ENCODE results near the gene USP53. TPM values are rescaled to one million over a fixed set of nuclear protein-coding genes. Genes with fewer than 3 reads are reported as not detected.

Gene USP53
- total and polyA plus RNA-seq, 5 donors from 2014 or later: 8.0 to 17.3 (median 12.0) TPM

DNA sequence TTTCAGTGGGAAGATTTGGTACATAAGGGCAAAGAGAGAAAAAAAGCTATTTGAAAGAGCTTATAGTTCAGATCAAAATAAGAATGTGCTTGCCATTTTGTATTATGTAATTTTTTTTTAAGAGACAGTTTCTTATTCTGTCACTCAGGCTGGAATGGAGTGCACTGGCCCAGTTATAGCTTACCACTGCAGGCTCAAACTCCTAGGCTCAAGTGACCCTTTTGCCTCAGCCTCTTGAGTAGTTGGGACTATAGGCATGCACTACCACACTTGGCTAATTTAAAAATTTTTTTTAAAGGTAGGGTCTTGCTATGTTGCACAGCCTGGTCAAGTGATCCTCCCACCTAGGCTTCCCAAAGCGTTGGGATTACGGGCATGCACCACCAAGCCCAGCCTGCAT is 22.2 kb upstream of the USP53 start:
- DNase-seq: no peak
- Mint-ChIP-seq H3K9me3 (peaks cover 0 to 1% (median 0%) of the 10 kb centered on the region in 7 donors), H3K4me3 (no peak overlapping the region), H3K27me3 (peaks cover 3% of the 10 kb centered on the region), H3K36me3 (peaks cover 16% of the 10 kb centered on the region), H3K27ac (no peak overlapping the region), H3K4me1 (no peaks in the 10 kb centered on the region)
- H3K9me3 ChIP-seq (ENCODE audit: control insufficient read depth in 2 of 2, low read length in 2 of 2): no peaks in the 10 kb centered on the region
- no peak overlapping the region for H3K27ac ChIP-seq (ENCODE audit: insufficient read depth, low read length, poor library complexity, severe bottlenecking)
- no peaks in the 10 kb centered on the region for H3K27me3 ChIP-seq (ENCODE audit: control insufficient read depth, insufficient read depth, low read length)
- no peak for ATAC-seq (ENCODE audit: low read depth in 2 of 2)
- no peaks in the 10 kb centered on the region for H3K36me3 ChIP-seq (ENCODE audit: control insufficient read depth, insufficient read depth, low read length)
- no peaks in the 10 kb centered on the region for H3K4me1 ChIP-seq (ENCODE audit: control insufficient read depth, insufficient read depth, low read length, poor library complexity, severe bottlenecking)
- no peak overlapping the region for H3K4me3 ChIP-seq (ENCODE audit: low read depth, low read length)

DNA sequence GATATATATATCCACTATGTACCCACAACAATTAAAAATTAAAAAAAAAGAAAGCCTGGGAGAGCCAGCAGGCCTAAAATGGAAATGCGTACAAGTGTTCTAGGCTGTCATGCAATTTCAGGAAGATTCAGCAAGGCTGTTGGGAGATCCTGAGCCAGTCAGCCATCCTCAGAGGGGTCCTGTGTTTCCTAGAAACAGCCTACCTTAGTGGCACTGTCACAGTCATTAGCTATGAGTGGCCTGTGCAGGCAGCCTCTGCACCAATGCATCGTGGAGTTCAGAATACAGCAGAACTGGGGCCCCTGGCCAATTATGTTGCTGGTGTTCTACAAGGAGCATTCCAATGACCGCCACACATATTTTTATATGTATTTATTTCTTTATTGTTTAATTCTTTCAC is 21.0 kb upstream of the USP53 start:
- Histone ChIP-seq H3K36me3 (ENCODE audit: control insufficient read depth, insufficient read depth, low read length) (no peaks in the 10 kb centered on the region), H3K27ac (ENCODE audit: insufficient read depth, low read length, poor library complexity, severe bottlenecking) (no peak overlapping the region), H3K9me3 (ENCODE audit: control insufficient read depth in 2 of 2, low read length in 2 of 2) (no peaks in the 10 kb centered on the region), H3K27me3 (ENCODE audit: control insufficient read depth, insufficient read depth, low read length) (no peaks in the 10 kb centered on the region), H3K4me1 (ENCODE audit: control insufficient read depth, insufficient read depth, low read length, poor library complexity, severe bottlenecking) (no peaks in the 10 kb centered on the region), H3K4me3 (ENCODE audit: low read depth, low read length) (no peak overlapping the region)
- DNase-seq: no peak
- no peak for ATAC-seq (ENCODE audit: low read depth in 2 of 2)
- Mint-ChIP-seq H3K4me3 (no peak overlapping the region), H3K27me3 (no peaks in the 10 kb centered on the region), H3K36me3 (peaks cover 17% of the 10 kb centered on the region), H3K4me1 (peaks cover 0 to 1% (median under 1%) of the 10 kb centered on the region in 4 donors), H3K27ac (no peak overlapping the region), H3K9me3 (peaks cover 0 to 1% (median 0%) of the 10 kb centered on the region in 7 donors)

DNA sequence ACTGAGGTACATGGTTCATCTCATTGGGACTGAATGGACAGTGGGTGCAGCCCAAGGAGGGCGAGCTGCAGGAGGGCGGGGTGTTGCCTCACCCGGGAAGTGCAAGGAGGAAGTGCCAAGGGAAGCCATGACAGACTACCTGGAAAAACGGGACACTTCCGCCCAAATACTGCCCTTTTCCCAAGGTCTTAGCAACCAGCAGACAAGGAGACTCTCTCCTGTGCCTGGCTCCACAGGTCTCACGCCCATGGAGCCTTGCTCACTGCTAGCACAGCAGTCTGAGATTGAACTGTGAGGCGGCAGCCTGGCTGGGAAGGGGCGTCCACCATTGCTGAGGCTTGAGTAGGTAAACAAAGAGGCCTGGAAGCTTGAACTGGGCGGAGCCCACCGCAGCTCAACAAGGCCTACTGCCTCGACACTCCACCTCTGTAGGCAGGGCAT is 14.7 kb upstream of the USP53 start:
- H3K4me3 ChIP-seq (ENCODE audit: low read depth, low read length): no peak overlapping the region
- H3K27me3 ChIP-seq (ENCODE audit: control insufficient read depth, insufficient read depth, low read length): no peaks in the 10 kb centered on the region
- H3K36me3 ChIP-seq (ENCODE audit: control insufficient read depth, insufficient read depth, low read length): no peaks in the 10 kb centered on the region
- Mint-ChIP-seq H3K4me1 (peaks cover 0 to 12% (median 3%) of the 10 kb centered on the region in 4 donors), H3K9me3 (peaks cover 0 to 2% (median 0%) of the 10 kb centered on the region in 7 donors), H3K27me3 (peaks cover 9% of the 10 kb centered on the region), H3K27ac (no peak overlapping the region), H3K4me3 (no peak overlapping the region), H3K36me3 (peaks cover 22% of the 10 kb centered on the region)
- DNase-seq (no peak), ATAC-seq (ENCODE audit: low read depth in 2 of 2) (no peak)
- no peaks in the 10 kb centered on the region for H3K9me3 ChIP-seq (ENCODE audit: control insufficient read depth in 2 of 2, low read length in 2 of 2)
- H3K27ac ChIP-seq (ENCODE audit: insufficient read depth, low read length, poor library complexity, severe bottlenecking): no peak overlapping the region
- no peaks in the 10 kb centered on the region for H3K4me1 ChIP-seq (ENCODE audit: control insufficient read depth, insufficient read depth, low read length, poor library complexity, severe bottlenecking)

DNA sequence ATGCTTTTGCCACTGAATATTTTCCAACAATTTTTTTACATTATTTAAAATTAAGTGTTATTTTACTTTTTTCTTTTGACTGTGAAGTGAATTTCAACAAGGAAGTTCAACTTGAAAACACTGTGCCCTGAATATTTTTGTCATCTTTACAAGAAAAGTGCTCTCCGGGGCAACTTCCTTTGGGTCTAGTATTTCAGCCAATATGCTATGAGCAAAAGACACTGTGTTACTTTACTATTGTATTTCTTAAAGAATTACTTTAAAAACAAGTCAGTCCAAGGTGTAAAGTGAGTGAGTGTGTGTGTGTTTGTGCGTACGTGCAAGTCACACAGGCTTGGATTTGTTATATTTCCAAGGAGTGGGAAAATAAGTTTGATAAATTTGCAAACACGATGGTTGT is 7.6 kb upstream of the USP53 start:
- DNase-seq: peak in 1 of 3 donors; percentile 22
- Mint-ChIP-seq H3K27ac (no peak overlapping the region), H3K27me3 (peaks cover 19% of the 10 kb centered on the region), H3K4me3 (no peak overlapping the region), H3K4me1 (peaks cover 0 to 10% (median 7%) of the 10 kb centered on the region in 4 donors), H3K9me3 (peaks cover 0 to 2% (median 0%) of the 10 kb centered on the region in 7 donors), H3K36me3 (no peaks in the 10 kb centered on the region)
- no peaks in the 10 kb centered on the region for H3K4me1 ChIP-seq (ENCODE audit: control insufficient read depth, insufficient read depth, low read length, poor library complexity, severe bottlenecking)
- no peak overlapping the region for H3K4me3 ChIP-seq (ENCODE audit: low read depth, low read length)
- H3K27me3 ChIP-seq (ENCODE audit: control insufficient read depth, insufficient read depth, low read length): peaks cover 3% of the 10 kb centered on the region
- no peaks in the 10 kb centered on the region for H3K36me3 ChIP-seq (ENCODE audit: control insufficient read depth, insufficient read depth, low read length)
- H3K27ac ChIP-seq (ENCODE audit: insufficient read depth, low read length, poor library complexity, severe bottlenecking): no peak overlapping the region
- H3K9me3 ChIP-seq (ENCODE audit: control insufficient read depth in 2 of 2, low read length in 2 of 2): no peaks in the 10 kb centered on the region
- ATAC-seq (ENCODE audit: low read depth in 2 of 2): no peak

DNA sequence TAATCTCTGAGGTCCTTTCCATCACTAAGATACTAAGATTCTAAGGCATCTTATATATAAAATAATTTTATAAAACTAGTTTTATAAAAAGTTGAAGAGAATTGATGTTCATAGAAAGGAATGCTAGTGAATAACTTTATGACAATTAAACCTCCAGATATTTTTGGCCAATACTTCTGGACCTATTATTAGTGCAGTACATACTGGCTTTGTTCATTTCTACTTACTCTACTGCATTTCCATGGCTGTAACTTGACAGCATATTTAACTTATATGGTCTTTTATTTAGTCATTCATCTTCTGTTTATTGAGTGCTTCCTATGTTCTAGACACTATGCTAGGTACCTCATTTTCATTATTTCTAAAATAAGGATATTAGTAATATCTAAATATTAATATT is 6.8 kb upstream of the USP53 start:
- ATAC-seq (ENCODE audit: low read depth in 2 of 2): no peak
- H3K27ac ChIP-seq (ENCODE audit: insufficient read depth, low read length, poor library complexity, severe bottlenecking): no peak overlapping the region
- no peak for DNase-seq
- H3K27me3 ChIP-seq (ENCODE audit: control insufficient read depth, insufficient read depth, low read length): peaks cover 3% of the 10 kb centered on the region
- H3K9me3 ChIP-seq (ENCODE audit: control insufficient read depth in 2 of 2, low read length in 2 of 2): no peaks in the 10 kb centered on the region
- no peaks in the 10 kb centered on the region for H3K4me1 ChIP-seq (ENCODE audit: control insufficient read depth, insufficient read depth, low read length, poor library complexity, severe bottlenecking)
- no peak overlapping the region for H3K4me3 ChIP-seq (ENCODE audit: low read depth, low read length)
- no peaks in the 10 kb centered on the region for H3K36me3 Mint-ChIP-seq
- H3K9me3 Mint-ChIP-seq: peaks cover 0 to 1% (median 0%) of the 10 kb centered on the region in 7 donors
- peaks cover 5 to 10% (median 7%) of the 10 kb centered on the region in 4 donors for H3K4me1 Mint-ChIP-seq
- H3K4me3 Mint-ChIP-seq: no peak overlapping the region
- no peak overlapping the region for H3K27ac Mint-ChIP-seq
- no peaks in the 10 kb centered on the region for H3K36me3 ChIP-seq (ENCODE audit: control insufficient read depth, insufficient read depth, low read length)
- peaks cover 11% of the 10 kb centered on the region for H3K27me3 Mint-ChIP-seq

DNA sequence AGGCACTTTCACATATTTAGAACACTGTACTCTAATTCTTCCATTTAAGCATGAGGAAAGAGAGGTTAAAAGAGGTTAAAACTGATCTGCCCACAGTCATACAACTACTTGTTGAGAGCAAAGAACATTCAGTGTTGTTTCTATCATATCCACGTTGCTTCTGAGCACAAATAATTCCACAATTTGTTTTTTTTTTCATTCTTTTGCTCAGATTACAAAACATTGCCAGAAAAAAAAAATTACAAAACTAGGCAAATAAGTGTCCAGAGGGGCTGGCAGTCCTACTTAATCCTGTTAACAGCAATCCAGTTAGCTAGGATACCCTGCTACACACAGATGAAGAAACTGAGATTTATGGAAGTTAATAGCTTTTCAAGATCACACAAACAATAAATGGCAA is 6.3 kb upstream of the USP53 start:
- no peaks in the 10 kb centered on the region for H3K36me3 Mint-ChIP-seq
- peaks cover 0 to 1% (median 0%) of the 10 kb centered on the region in 7 donors for H3K9me3 Mint-ChIP-seq
- Histone ChIP-seq H3K27ac (ENCODE audit: insufficient read depth, low read length, poor library complexity, severe bottlenecking) (no peak overlapping the region), H3K4me3 (ENCODE audit: low read depth, low read length) (no peak overlapping the region), H3K27me3 (ENCODE audit: control insufficient read depth, insufficient read depth, low read length) (peaks cover 3% of the 10 kb centered on the region), H3K4me1 (ENCODE audit: control insufficient read depth, insufficient read depth, low read length, poor library complexity, severe bottlenecking) (peaks cover 2% of the 10 kb centered on the region), H3K9me3 (ENCODE audit: control insufficient read depth in 2 of 2, low read length in 2 of 2) (no peaks in the 10 kb centered on the region), H3K36me3 (ENCODE audit: control insufficient read depth, insufficient read depth, low read length) (no peaks in the 10 kb centered on the region)
- DNase-seq (no peak), ATAC-seq (ENCODE audit: low read depth in 2 of 2) (no peak)
- H3K4me3 Mint-ChIP-seq: no peak overlapping the region
- H3K27ac Mint-ChIP-seq: peak overlapping the region in 1 of 3 donors; percentile 41
- peaks cover 9 to 13% (median 12%) of the 10 kb centered on the region in 4 donors for H3K4me1 Mint-ChIP-seq
- peaks cover 10% of the 10 kb centered on the region for H3K27me3 Mint-ChIP-seq

DNA sequence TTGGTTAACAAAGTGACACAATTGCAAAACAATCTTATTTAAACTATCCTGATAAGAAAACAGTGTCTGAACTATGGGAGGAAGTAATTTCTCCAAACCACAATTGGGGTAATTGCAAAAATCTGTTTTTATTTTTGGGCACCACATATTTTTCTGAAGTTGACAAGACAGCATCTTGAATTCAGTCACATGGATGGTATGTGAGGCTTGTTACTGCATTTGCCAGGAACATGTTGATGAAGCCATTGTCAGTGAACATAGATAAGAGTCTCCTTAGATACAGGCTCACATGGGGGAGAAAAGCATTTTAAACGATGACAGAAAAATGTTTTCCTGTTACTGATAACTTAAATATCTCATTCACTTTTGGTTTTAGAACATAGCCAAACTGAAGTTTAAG is 5.5 kb upstream of the USP53 start:
- Mint-ChIP-seq H3K27ac (no peak overlapping the region), H3K9me3 (peaks cover 0 to 1% (median 0%) of the 10 kb centered on the region in 7 donors), H3K4me1 (peaks cover 15 to 21% (median 19%) of the 10 kb centered on the region in 4 donors)

DNA sequence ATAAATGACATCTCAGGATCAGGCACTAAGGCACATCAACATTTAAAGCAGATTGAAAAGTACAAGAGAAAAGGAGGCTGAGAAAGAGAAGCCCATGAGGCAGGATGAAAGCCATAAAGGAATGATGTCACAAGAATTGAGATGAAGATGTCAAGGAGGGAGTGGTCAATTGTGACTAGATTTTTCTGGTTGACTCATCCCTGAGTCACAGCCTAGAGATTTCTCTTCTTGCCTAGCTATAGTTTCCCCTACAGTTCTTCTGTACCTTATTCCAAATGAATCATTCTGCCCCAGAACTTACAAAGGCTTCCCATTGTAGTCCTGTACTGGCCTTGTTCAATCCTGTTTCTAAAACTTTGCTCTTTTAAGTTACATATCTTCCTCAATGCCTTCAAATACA is 3.4 kb upstream of the USP53 start:
- peak overlapping the region in 1 of 3 donors; percentile 6 for H3K27ac Mint-ChIP-seq
- DNase-seq: peak in 1 of 3 donors; percentile 47

More for the DNA sequence above, 5.5 kb upstream of the USP53 start:
- peaks cover 3% of the 10 kb centered on the region for H3K27me3 ChIP-seq (ENCODE audit: control insufficient read depth, insufficient read depth, low read length)
- peak overlapping the region in 1 of 4 donors; percentile 40 for H3K4me3 Mint-ChIP-seq
- H3K36me3 ChIP-seq (ENCODE audit: control insufficient read depth, insufficient read depth, low read length): no peaks in the 10 kb centered on the region
- DNase-seq (peak in 1 of 3 donors; percentile 8), ATAC-seq (ENCODE audit: low read depth in 2 of 2) (no peak)
- H3K4me3 ChIP-seq (ENCODE audit: low read depth, low read length): no peak overlapping the region
- peaks cover 10% of the 10 kb centered on the region for H3K4me1 ChIP-seq (ENCODE audit: control insufficient read depth, insufficient read depth, low read length, poor library complexity, severe bottlenecking)
- H3K9me3 ChIP-seq (ENCODE audit: control insufficient read depth in 2 of 2, low read length in 2 of 2): no peaks in the 10 kb centered on the region
- no peak overlapping the region for H3K27ac ChIP-seq (ENCODE audit: insufficient read depth, low read length, poor library complexity, severe bottlenecking)
- no peaks in the 10 kb centered on the region for H3K36me3 Mint-ChIP-seq
- H3K27me3 Mint-ChIP-seq: peaks cover 16% of the 10 kb centered on the region

More for the DNA sequence above, 3.4 kb upstream of the USP53 start:
- Mint-ChIP-seq H3K36me3 (no peaks in the 10 kb centered on the region), H3K4me3 (peak overlapping the region in 1 of 4 donors; percentile 59), H3K4me1 (peaks cover 17 to 34% (median 23%) of the 10 kb centered on the region in 4 donors), H3K9me3 (no peaks in the 10 kb centered on the region), H3K27me3 (peaks cover 20% of the 10 kb centered on the region)
- ATAC-seq (ENCODE audit: low read depth in 2 of 2): no peak
- no peaks in the 10 kb centered on the region for H3K9me3 ChIP-seq (ENCODE audit: control insufficient read depth in 2 of 2, low read length in 2 of 2)
- H3K36me3 ChIP-seq (ENCODE audit: control insufficient read depth, insufficient read depth, low read length): no peaks in the 10 kb centered on the region
- H3K4me1 ChIP-seq (ENCODE audit: control insufficient read depth, insufficient read depth, low read length, poor library complexity, severe bottlenecking): peaks cover 20% of the 10 kb centered on the region
- no peak overlapping the region for H3K4me3 ChIP-seq (ENCODE audit: low read depth, low read length)
- H3K27ac ChIP-seq (ENCODE audit: insufficient read depth, low read length, poor library complexity, severe bottlenecking): no peak overlapping the region
- H3K27me3 ChIP-seq (ENCODE audit: control insufficient read depth, insufficient read depth, low read length): peaks cover 3% of the 10 kb centered on the region
